Thymus (tissue), 11 donors: ENCODE measurements around the gene RPL7A. TPM values are rescaled to one million over a fixed set of nuclear protein-coding genes. Genes with fewer than 3 reads are reported as not detected.
"Not testable (repeated sequence)": the region's sequence is repeated elsewhere in the genome, so short reads cannot be mapped to it uniquely, and the experiment has no call there.

Source experiments
- DNase-seq, 9 donors: peaks; one replicate each; pipeline ENCODE4 v3.0.0-alpha.2; 2013; ENCODE audit warnings: low spot score in 9 of 9, low read depth in 6 of 9, missing footprints in 1 of 9
- H3K27ac ChIP-seq, 2 donors: one replicate each; pipeline ENCODE4 v1.5.1; 2013; ENCODE audit warnings: control low read depth in 1 of 2, low read depth in 1 of 2, low read length in 1 of 2, mild to moderate bottlenecking in 1 of 2, moderate library complexity in 1 of 2
- H3K27me3 ChIP-seq, 2 donors: one replicate each; pipeline ENCODE4 v1.5.1; 2013; ENCODE audit warnings: low read length in 1 of 2; ENCODE audit not compliant: control insufficient read depth in 2 of 2, insufficient read depth in 1 of 2
- H3K36me3 ChIP-seq, 2 donors: one replicate each; pipeline ENCODE4 v1.5.1; 2013; ENCODE audit warnings: low read length in 1 of 2, mild to moderate bottlenecking in 1 of 2, moderate library complexity in 1 of 2; ENCODE audit not compliant: control insufficient read depth in 2 of 2, insufficient read depth in 2 of 2
- H3K4me1 ChIP-seq, 2 donors: one replicate each; pipeline ENCODE4 v1.5.1; 2013; ENCODE audit warnings: low read length in 2 of 2; ENCODE audit not compliant: control insufficient read depth in 2 of 2, insufficient read depth in 2 of 2
- H3K4me3 ChIP-seq, 2 donors: one replicate each; pipeline ENCODE4 v1.5.1; 2013; ENCODE audit warnings: low read length in 2 of 2, control low read depth in 1 of 2, mild to moderate bottlenecking in 1 of 2
- H3K9me3 ChIP-seq, 2 donors: one replicate each; pipeline ENCODE4 v1.5.1; 2013; ENCODE audit warnings: low read length in 1 of 2, mild to moderate bottlenecking in 1 of 2; ENCODE audit not compliant: control insufficient read depth in 2 of 2, insufficient read depth in 1 of 2
- WGBS: extraction: QIAGEN DNeasy Blood & Tissue Kit; methylation state at CpG from one replicate; pipeline ENCODE4 v1.1.7; 2013; 5-methylcytosine and 5-hydroxymethylcytosine counted together
- polyA plus RNA-seq: library from polyadenylated mRNA; stranded (reverse); fragments of 200-250 nt; gene quantifications from one replicate; pipeline ENCODE4 v1.2.3, GENCODE V29; 2013
- total RNA-seq: library from RNA; stranded (reverse); fragments of 120-200 nt; gene quantifications from one replicate; pipeline ENCODE4 v1.2.4, GENCODE V29; 2013
- donor health status: healthy.

Gene RPL7A
- total and polyA plus RNA-seq, 2 donors, result 2,397 to 3,092 TPM

GRCh38 chr9:133323211-133323610 is 24.8 kb upstream of the RPL7A start:
- no peak for DNase-seq
- peaks cover 0 to 4% of the 10 kb centered on the region in 2 donors for H3K27me3 ChIP-seq
- no peaks in the 10 kb centered on the region for H3K36me3 ChIP-seq
- no peak overlapping the region for H3K4me3 ChIP-seq
- H3K4me1 ChIP-seq, result no peaks in the 10 kb centered on the region
- peaks cover 0 to 3% of the 10 kb centered on the region in 2 donors for H3K9me3 ChIP-seq
- no peak overlapping the region for H3K27ac ChIP-seq
- WGBS, result 95% methylated on average over 10 of the region's 10 CpGs

GRCh38 chr9:133323991-133324703 is 23.9 kb upstream of the RPL7A start:
- Histone ChIP-seq H3K27ac (no peak overlapping the region), H3K27me3 (peaks cover 0 to 4% of the 10 kb centered on the region in 2 donors), H3K4me3 (no peak overlapping the region), H3K4me1 (no peaks in the 10 kb centered on the region), H3K36me3 (no peaks in the 10 kb centered on the region), H3K9me3 (peaks cover 0 to 3% of the 10 kb centered on the region in 2 donors)
- no peak for DNase-seq
- WGBS, result 94% methylated on average over 13 of the region's 13 CpGs

GRCh38 chr9:133327021-133327420 is 21.0 kb upstream of the RPL7A start:
- H3K36me3 ChIP-seq, result peaks cover 14 to 21% of the 10 kb centered on the region in 2 donors
- not testable (repeated sequence) for H3K4me3 ChIP-seq, DNase-seq, H3K9me3 ChIP-seq, H3K27ac ChIP-seq, H3K4me1 ChIP-seq, H3K27me3 ChIP-seq
- WGBS, result 97% methylated on average over 6 of the region's 6 CpGs

DNA sequence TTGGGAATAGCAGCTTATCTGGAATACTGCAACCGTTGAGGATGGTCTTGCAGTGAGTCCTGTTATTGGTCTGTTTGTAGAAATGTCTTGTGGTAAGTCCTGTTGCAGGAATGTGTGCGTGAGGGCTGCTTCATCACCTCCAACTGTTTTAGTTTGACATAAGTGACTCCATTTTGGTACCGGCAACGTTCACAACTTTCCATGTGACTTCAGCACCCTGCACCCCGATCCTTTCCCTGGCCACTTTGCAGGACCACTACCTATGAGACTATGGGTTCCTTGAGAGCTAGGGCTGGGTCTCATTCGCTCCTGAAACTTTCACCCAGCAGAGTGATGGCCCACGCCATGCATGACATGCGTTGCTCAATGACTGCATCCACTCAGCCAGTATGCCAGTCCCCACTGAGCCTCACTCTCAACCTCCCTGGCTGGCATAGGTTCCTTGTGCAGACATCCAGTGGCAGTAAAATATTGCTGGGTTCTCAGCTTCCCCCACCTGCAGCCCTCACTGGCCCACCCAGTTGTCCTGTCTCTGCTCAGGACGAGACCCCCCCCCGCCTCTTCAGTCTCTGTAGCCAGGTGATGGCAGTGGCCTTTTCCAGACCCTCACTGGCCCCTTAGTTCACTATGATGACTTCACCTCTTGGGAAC is 20.1 kb upstream of the RPL7A start:
- H3K9me3 ChIP-seq, result peaks cover 0 to 3% of the 10 kb centered on the region in 2 donors
- H3K27ac ChIP-seq, result no peak overlapping the region
- 97% methylated on average over 10 of the region's 10 CpGs for WGBS

GRCh38 chr9:133329306-133330156 is 18.5 kb upstream of the RPL7A start:
- WGBS, result 83% methylated on average over 21 of the region's 21 CpGs
- H3K4me1 ChIP-seq, H3K27ac ChIP-seq, H3K9me3 ChIP-seq, H3K4me3 ChIP-seq, H3K27me3 ChIP-seq, DNase-seq: not testable (repeated sequence)
- H3K36me3 ChIP-seq, result peaks cover 39 to 46% of the 10 kb centered on the region in 2 donors

More for the DNA sequence above, 20.1 kb upstream of the RPL7A start:
- Histone ChIP-seq H3K27me3 (no peaks in the 10 kb centered on the region), H3K4me1 (no peaks in the 10 kb centered on the region), H3K4me3 (no peak overlapping the region), H3K36me3 (peaks cover 24 to 30% of the 10 kb centered on the region in 2 donors)
- DNase-seq, result no peak

DNA sequence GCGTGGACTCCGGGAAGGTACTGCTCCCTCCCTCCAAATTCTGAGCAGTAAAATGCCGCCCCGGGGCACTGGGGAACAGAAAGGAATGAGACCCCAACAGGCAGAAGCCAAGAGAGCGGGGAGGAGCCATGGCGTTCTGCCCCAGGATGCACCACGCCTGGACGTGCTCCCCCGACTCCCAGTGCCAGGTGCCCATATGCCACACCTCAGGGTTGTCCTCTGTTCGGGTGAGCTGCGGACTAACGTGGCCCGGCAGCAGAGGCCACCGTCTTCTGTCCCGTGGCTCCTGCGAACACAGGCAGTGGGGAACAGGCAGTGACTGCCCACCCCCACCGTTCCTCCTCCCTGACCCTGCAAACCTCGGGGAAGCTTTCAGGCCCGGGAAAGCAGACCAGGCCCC is 16.8 kb upstream of the RPL7A start:
- DNase-seq, result no peak
- peaks cover 0 to 5% of the 10 kb centered on the region in 2 donors for H3K9me3 ChIP-seq
- H3K27ac ChIP-seq, result no peak overlapping the region
- H3K27me3 ChIP-seq, result no peaks in the 10 kb centered on the region
- H3K36me3 ChIP-seq, result peaks cover 39 to 46% of the 10 kb centered on the region in 2 donors
- H3K4me1 ChIP-seq, result peaks cover 10% of the 10 kb centered on the region in 2 donors
- WGBS, result 95% methylated on average over 19 of the region's 19 CpGs
- H3K4me3 ChIP-seq, result no peak overlapping the region

GRCh38 chr9:133331641-133332380 is 16.2 kb upstream of the RPL7A start:
- DNase-seq, result no peak
- Histone ChIP-seq H3K9me3 (peaks cover 0 to 7% of the 10 kb centered on the region in 2 donors), H3K4me3 (no peak overlapping the region), H3K27ac (no peak overlapping the region), H3K36me3 (peaks cover 39 to 46% of the 10 kb centered on the region in 2 donors), H3K27me3 (no peaks in the 10 kb centered on the region), H3K4me1 (peaks cover 14% of the 10 kb centered on the region in 2 donors)
- WGBS, result 98% methylated on average over 57 of the region's 57 CpGs

- 93% methylated on average over 20 of the region's 20 CpGs for WGBS
- peaks cover 0 to 7% of the 10 kb centered on the region in 2 donors for H3K9me3 ChIP-seq
- peaks cover 14% of the 10 kb centered on the region in 2 donors for H3K4me1 ChIP-seq
- DNase-seq, result no peak
- H3K4me3 ChIP-seq, result no peak overlapping the region
- peaks cover 39 to 46% of the 10 kb centered on the region in 2 donors for H3K36me3 ChIP-seq
- H3K27me3 ChIP-seq, result no peaks in the 10 kb centered on the region
- no peak overlapping the region for H3K27ac ChIP-seq
These were observed 15.7 kb upstream of the RPL7A start for GRCh38 chr9:133332381-133332730.
